ENCODE data around the gene ETV4.

GRCh38 chr17:43532581-43532980 is 13.6 kb downstream of the ETV4 start:
- TF ChIP-seq, protein P1, sequence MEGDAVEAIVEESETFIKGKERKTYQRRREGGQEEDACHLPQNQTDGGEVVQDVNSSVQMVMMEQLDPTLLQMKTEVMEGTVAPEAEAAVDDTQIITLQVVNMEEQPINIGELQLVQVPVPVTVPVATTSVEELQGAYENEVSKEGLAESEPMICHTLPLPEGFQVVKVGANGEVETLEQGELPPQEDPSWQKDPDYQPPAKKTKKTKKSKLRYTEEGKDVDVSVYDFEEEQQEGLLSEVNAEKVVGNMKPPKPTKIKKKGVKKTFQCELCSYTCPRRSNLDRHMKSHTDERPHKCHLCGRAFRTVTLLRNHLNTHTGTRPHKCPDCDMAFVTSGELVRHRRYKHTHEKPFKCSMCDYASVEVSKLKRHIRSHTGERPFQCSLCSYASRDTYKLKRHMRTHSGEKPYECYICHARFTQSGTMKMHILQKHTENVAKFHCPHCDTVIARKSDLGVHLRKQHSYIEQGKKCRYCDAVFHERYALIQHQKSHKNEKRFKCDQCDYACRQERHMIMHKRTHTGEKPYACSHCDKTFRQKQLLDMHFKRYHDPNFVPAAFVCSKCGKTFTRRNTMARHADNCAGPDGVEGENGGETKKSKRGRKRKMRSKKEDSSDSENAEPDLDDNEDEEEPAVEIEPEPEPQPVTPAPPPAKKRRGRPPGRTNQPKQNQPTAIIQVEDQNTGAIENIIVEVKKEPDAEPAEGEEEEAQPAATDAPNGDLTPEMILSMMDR (IDR thresholded peaks at IDR 0.05): no peak
- TF ChIP-seq POLR2A (IDR thresholded peaks at IDR 0.05): no peak
